Activated CD8-positive, alpha-beta memory T cell treated with anti-CD3 and anti-CD28 coated beads, Interleukin-2, amount 10 ng/mL, durations not matched to agents 7 days and 5 days (primary cell): ENCODE results near the gene SLC30A1. TPM values are rescaled to one million over a fixed set of nuclear protein-coding genes. Genes with fewer than 3 reads are reported as not detected.
A peak's percentile ranks its signal among the peaks of the same experiment; 100 is the strongest.

Source experiments
- ATAC-seq: fragments of 150-1000 bp; cut with Tn5 transposase; one replicate; pipeline ENCODE4 v1.10.0; 2021; ENCODE audit warnings: moderate library complexity
- CTCF ChIA-PET: fragments of 350-600 bp; sonication (Branson Sonifier 250); formaldehyde crosslinking; loops from one replicate; lab custom pipeline; 2021; ENCODE audit warnings: antibody characterized with exemption; lab: Charles Lee
- DNase-seq: peaks from one replicate; pipeline ENCODE4 v3.0.0-alpha.2; 2020
- H3K27ac Mint-ChIP-seq: one replicate; pipeline ENCODE4 v1.8.0; 2021; ENCODE audit warnings: mild to moderate bottlenecking, mixed read lengths
- H3K27me3 Mint-ChIP-seq: one replicate; pipeline ENCODE4 v1.8.0; 2021; ENCODE audit warnings: mixed read lengths
- H3K36me3 Mint-ChIP-seq: one replicate; pipeline ENCODE4 v1.8.0; 2021; ENCODE audit warnings: mild to moderate bottlenecking, mixed read lengths
- H3K4me1 Mint-ChIP-seq: one replicate; pipeline ENCODE4 v1.8.0; 2021; ENCODE audit warnings: mixed read lengths
- H3K4me3 Mint-ChIP-seq: one replicate; pipeline ENCODE4 v1.8.0; 2021; ENCODE audit warnings: mild to moderate bottlenecking, moderate library complexity, mixed read lengths
- H3K9me3 Mint-ChIP-seq: one replicate; pipeline ENCODE4 v1.8.0; 2022; ENCODE audit warnings: low read depth, mixed read lengths
- total RNA-seq, 2 experiments: library from RNA; stranded (reverse); gene quantifications; one replicate each; pipeline ENCODE4 v1.2.3, GENCODE V29; 2021

The SLC30A1 gene
- total RNA-seq, 2 experiments from 2014 or later = 7.9 to 9.3 TPM

DNA sequence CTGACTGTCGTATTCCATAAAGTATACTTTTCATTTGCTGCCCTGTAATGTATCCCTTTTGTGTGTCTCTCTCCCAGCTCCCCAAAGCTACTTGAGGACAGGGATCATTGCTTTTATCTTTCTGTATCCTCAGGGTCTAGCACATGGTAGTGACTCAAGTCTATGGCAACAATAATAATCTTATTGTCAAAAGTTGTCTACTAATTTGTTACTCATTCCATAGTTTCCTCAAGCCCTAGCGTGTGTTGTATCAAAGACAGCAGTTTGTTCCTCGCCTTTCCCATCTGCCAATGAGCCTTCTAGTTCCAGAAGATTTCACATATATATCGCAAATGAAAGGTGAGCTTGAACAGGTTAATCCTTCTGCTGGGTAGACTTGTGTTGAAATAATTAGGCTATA, 9.8 kb upstream of the SLC30A1 start:
- CTCF ChIA-PET = no interaction called here
- Mint-ChIP-seq H3K27ac (no peak overlapping the region), H3K4me1 (no peaks in the 10 kb centered on the region), H3K36me3 (no peaks in the 10 kb centered on the region), H3K4me3 (no peak overlapping the region), H3K27me3 (peaks cover 14% of the 10 kb centered on the region), H3K9me3 (no peaks in the 10 kb centered on the region)
- no peak for ATAC-seq
- DNase-seq = no peak

DNA sequence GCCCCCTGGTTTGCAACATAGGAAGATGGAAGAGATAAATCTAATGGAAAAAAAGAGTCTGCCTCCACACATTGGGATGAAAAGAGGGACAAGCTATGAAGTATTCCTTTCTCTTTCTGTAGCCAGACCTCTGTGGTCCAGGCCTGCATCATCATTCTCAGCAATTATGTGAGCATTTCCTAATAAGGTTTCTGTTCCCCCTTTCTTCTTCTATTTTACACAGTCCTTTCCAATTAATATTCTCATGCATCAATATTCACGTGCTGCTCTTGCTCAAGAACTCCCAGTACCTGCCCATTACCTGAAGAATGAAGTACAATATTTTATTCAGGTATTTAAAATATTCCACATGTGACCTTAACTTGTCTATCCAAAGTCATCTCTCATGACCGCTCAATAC, 8.2 kb upstream of the SLC30A1 start:
- Mint-ChIP-seq H3K9me3 (no peaks in the 10 kb centered on the region), H3K27ac (no peak overlapping the region), H3K36me3 (no peaks in the 10 kb centered on the region), H3K4me3 (no peak overlapping the region), H3K27me3 (peaks cover 9% of the 10 kb centered on the region), H3K4me1 (peaks cover 7% of the 10 kb centered on the region)
- CTCF ChIA-PET = no interaction called here
- ATAC-seq = no peak
- DNase-seq = no peak

- no peak for ATAC-seq
- CTCF ChIA-PET = no interaction called here
- no peaks in the 10 kb centered on the region for H3K36me3 Mint-ChIP-seq
- peaks cover 13% of the 10 kb centered on the region for H3K4me1 Mint-ChIP-seq
- peaks cover 6% of the 10 kb centered on the region for H3K27me3 Mint-ChIP-seq
- no peak overlapping the region for H3K4me3 Mint-ChIP-seq
- H3K27ac Mint-ChIP-seq = no peak overlapping the region
- DNase-seq = no peak
- H3K9me3 Mint-ChIP-seq = no peaks in the 10 kb centered on the region
Observed at GRCh38 chr1:211586538-211586937, 7.6 kb upstream of the SLC30A1 start.

DNA sequence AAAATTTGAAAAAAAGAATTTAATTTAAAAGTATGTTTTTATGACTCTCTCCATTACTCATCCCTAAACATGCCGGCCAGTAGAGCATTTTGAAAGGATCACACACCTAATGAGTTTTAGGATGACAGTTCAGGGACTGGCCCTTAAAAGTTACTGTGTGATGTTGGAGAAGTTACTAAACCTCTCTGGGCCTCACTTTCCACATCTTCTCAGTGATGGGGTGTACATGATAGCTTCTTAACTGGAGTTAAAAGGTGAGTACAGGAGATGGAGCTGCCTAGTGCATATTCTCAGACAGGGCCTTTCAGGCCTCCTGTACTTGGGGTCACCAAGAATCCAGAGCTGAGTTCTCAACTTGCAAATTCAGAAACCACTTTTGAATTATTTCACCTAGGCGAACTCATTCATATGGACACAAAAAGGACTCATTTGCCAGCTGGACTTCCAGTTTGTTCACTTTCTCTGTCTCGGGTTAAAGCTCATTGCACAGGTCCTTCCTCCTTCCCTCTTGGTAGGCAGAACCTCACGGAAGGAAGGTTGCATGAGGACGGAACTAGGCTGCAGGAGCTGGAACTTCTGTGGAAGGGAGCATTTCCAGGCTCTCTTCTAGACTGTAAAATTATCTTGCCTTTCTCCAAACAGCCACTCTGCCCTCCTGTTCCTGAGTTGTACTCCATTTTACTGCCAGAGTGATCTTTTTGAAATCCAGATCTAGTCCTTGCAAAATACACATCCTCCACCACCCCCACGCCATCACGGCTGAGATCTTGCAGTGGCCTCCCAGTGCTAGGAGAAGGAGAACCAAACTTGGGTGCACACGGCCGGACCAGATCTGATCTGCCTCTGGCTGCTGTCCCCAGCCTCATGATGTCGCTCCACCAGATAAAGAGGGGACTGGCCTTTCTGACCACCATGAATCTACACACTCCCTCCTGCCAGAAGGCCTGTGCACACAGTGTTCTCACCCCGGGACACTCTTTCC, 4.3 kb upstream of the SLC30A1 start:
- Mint-ChIP-seq H3K27me3 (no peaks in the 10 kb centered on the region), H3K4me1 (peaks cover 32% of the 10 kb centered on the region), H3K27ac (no peak overlapping the region), H3K36me3 (no peaks in the 10 kb centered on the region), H3K9me3 (no peaks in the 10 kb centered on the region), H3K4me3 (no peak overlapping the region)
- DNase-seq (no peak), ATAC-seq (no peak)
- CTCF ChIA-PET = interaction anchor here (0.9 to 1.2 kb wide), 3 partner anchors 21 to 68 kb away, joined by 3 to 4 read pairs (median 3); no protein-coding TSS in a partner anchor

DNA sequence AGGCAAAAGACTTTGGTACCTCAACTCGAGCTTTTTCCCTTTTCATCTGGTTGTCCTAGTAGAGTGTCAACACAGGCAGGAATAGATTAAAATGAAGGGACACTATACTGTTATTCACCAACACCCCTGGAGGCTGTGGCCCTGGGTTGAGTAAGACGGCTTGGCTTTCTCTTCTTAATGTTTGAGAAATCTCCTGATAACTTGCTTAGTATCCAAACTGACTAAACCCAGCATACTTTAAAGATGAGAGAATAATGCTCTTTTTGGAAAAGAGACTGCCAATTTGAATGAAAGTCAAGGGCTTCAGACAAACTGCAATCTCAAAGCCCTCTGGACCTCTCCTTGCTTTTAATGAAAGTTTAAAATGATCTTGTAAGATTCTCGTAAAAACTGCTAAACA, 2.6 kb upstream of the SLC30A1 start:
- DNase-seq (no peak), ATAC-seq (no peak)
- Mint-ChIP-seq H3K4me1 (peaks cover 41% of the 10 kb centered on the region), H3K9me3 (no peaks in the 10 kb centered on the region), H3K36me3 (no peaks in the 10 kb centered on the region), H3K27ac (peak overlapping the region; percentile 75), H3K27me3 (no peaks in the 10 kb centered on the region), H3K4me3 (no peak overlapping the region)
- CTCF ChIA-PET = interaction anchor here (1.4 to 2.4 kb wide), 3 partner anchors 67 to 74 kb away, joined by 3 to 9 read pairs (median 7); no protein-coding TSS in a partner anchor

DNA sequence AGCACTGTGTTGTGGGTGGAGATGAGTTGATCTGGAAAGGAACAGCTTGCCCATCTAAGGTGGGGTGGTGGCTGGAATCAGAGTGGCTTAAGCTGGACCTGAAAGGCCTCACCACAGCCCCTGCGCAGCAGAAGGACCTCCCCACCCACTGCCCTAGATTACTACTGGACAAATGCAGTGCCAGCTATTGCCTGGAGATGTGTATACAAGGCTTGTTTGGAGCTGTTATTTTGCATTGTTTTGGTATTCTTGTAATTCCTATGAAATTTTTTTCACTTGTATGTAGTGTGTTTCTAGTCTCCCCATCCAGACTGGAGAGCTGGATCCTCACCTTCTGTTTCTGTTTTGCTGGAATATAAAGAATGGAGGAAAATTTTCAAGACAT, 1.3 kb upstream of the SLC30A1 start:
- peaks cover 51% of the 10 kb centered on the region for H3K4me1 Mint-ChIP-seq
- CTCF ChIA-PET = interaction anchor here (1.1 to 3.0 kb wide), 6 partner anchors 45 to 875 kb away, joined by 3 to 12 read pairs (median 6); no protein-coding TSS in a partner anchor
- DNase-seq = no peak
- no peaks in the 10 kb centered on the region for H3K9me3 Mint-ChIP-seq
- peaks cover 10% of the 10 kb centered on the region for H3K36me3 Mint-ChIP-seq
- peak overlapping the region; percentile 68 for H3K27ac Mint-ChIP-seq
- H3K4me3 Mint-ChIP-seq = peak overlapping the region; percentile 71
- no peaks in the 10 kb centered on the region for H3K27me3 Mint-ChIP-seq
- ATAC-seq = no peak

GRCh38 chr1:211579440-211580302, 710 bp upstream of the SLC30A1 start:
- Mint-ChIP-seq H3K9me3 (no peaks in the 10 kb centered on the region), H3K27me3 (no peaks in the 10 kb centered on the region), H3K36me3 (peaks cover 13% of the 10 kb centered on the region), H3K4me1 (peaks cover 55% of the 10 kb centered on the region), H3K4me3 (peak overlapping the region; percentile 73), H3K27ac (peak overlapping the region; percentile 68)
- CTCF ChIA-PET = interaction anchor here (0.8 to 3.0 kb wide), 17 partner anchors 27 to 876 kb away, joined by 3 to 12 read pairs (median 6); partner anchors contain the start of genes DTL and INTS7
- DNase-seq (no peak), ATAC-seq (peak; percentile 57)

GRCh38 chr1:211577819-211578639, 932 bp downstream of the SLC30A1 start:
- peaks cover 21% of the 10 kb centered on the region for H3K36me3 Mint-ChIP-seq
- DNase-seq = peak; percentile 85
- H3K9me3 Mint-ChIP-seq = no peaks in the 10 kb centered on the region
- peak overlapping the region; percentile 90 for H3K27ac Mint-ChIP-seq
- peaks cover 64% of the 10 kb centered on the region for H3K4me1 Mint-ChIP-seq
- CTCF ChIA-PET = interaction anchor here (1.0 to 3.0 kb wide), 14 partner anchors 25 to 457 kb away, joined by 3 to 12 read pairs (median 6); partner anchors contain the start of genes DTL and INTS7
- ATAC-seq = peak; percentile 58
- H3K4me3 Mint-ChIP-seq = peak overlapping the region; percentile 98
- H3K27me3 Mint-ChIP-seq = no peaks in the 10 kb centered on the region

DNA sequence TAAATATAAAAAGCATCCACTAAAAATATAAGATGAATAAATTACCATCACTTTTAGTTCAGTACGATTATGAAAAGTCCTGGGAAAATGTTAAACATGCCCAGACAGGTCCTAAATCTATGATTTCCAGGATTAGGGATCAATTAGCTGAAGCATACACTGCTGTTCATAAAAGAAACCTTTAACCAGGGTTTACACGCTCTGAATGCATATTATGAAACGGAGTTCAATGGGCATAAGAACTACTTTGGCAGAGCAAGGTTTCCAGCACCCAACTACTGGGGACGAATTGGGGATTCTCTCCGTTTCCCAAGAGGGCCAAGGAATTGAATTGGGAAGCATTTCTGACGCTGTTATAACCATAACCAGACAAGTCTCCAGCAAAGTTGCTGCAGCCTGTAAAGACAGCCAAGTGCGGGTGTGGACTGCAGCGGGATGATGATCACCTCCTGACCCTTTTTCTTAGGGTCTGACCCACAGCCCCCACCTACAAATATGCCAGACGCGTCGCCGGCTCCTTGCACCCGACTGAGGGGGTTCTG, 1.6 kb downstream of the SLC30A1 start:
- CTCF ChIA-PET = interaction anchor here (0.7 to 1.4 kb wide), 5 partner anchors 26 to 80 kb away, joined by 3 to 6 read pairs (median 3); no protein-coding TSS in a partner anchor
- peak overlapping the region; percentile 90 for H3K27ac Mint-ChIP-seq
- H3K36me3 Mint-ChIP-seq = peaks cover 21% of the 10 kb centered on the region
- peak overlapping the region; percentile 98 for H3K4me3 Mint-ChIP-seq
- no peaks in the 10 kb centered on the region for H3K27me3 Mint-ChIP-seq
- no peak for ATAC-seq
- H3K9me3 Mint-ChIP-seq = no peaks in the 10 kb centered on the region
- H3K4me1 Mint-ChIP-seq = peaks cover 65% of the 10 kb centered on the region
- DNase-seq = no peak

DNA sequence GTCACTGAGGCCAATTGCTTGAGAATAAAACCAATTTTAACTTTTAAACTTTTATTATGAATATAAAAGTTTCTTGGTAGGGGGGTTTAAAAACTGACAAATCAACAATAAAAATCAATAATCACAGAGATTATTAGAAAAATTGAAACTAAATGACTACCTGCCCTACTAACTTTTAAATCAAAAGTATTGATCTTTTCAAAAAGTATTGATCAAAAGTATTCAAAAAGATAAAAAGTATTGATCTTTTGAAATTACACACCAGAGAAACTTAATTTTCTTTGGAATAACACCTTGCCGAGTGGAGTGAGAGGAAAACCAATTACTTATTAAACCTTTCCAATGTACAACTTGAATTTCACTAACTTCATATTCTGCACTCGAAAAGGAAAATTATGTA, 2.2 kb downstream of the SLC30A1 start:
- Mint-ChIP-seq H3K27ac (no peak overlapping the region), H3K36me3 (peaks cover 25% of the 10 kb centered on the region), H3K4me3 (peak overlapping the region; percentile 98), H3K9me3 (no peaks in the 10 kb centered on the region), H3K27me3 (no peaks in the 10 kb centered on the region), H3K4me1 (peaks cover 61% of the 10 kb centered on the region)
- no peak for DNase-seq
- ATAC-seq = no peak
- CTCF ChIA-PET = interaction anchor here (0.7 to 1.4 kb wide), 5 partner anchors 26 to 81 kb away, joined by 3 to 6 read pairs (median 3); no protein-coding TSS in a partner anchor

DNA sequence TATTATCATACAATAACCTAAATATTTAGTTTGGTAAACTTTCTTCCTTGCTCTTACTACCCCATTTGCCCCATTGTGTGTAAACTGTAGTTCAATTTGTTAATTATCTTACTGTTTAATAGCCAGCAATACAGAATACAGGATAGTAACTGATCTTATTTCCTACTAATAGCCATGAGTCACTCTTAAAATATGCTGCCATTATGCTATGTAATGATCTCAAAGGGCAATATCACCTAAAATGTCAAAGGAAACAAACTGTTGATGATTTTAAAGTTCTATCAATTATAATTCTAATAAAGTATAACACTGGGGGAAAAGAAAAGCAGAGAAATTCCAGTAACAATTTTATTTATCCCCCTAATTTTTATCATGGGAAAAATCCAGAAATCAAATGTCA, 4.3 kb downstream of the SLC30A1 start:
- H3K27ac Mint-ChIP-seq = no peak overlapping the region
- CTCF ChIA-PET = interaction anchor here (1.6 kb wide), 1 partner anchor 50 kb away, joined by 4 read pairs; no protein-coding TSS in a partner anchor
- DNase-seq = no peak
- no peaks in the 10 kb centered on the region for H3K27me3 Mint-ChIP-seq
- no peak for ATAC-seq
- no peaks in the 10 kb centered on the region for H3K9me3 Mint-ChIP-seq
- H3K36me3 Mint-ChIP-seq = peaks cover 27% of the 10 kb centered on the region
- peaks cover 42% of the 10 kb centered on the region for H3K4me1 Mint-ChIP-seq
- no peak overlapping the region for H3K4me3 Mint-ChIP-seq

- CTCF ChIA-PET = no interaction called here
- no peaks in the 10 kb centered on the region for H3K27me3 Mint-ChIP-seq
- no peak overlapping the region for H3K27ac Mint-ChIP-seq
- H3K4me1 Mint-ChIP-seq = peaks cover 43% of the 10 kb centered on the region
- no peak for DNase-seq
- H3K9me3 Mint-ChIP-seq = no peaks in the 10 kb centered on the region
- H3K36me3 Mint-ChIP-seq = peaks cover 27% of the 10 kb centered on the region
- no peak overlapping the region for H3K4me3 Mint-ChIP-seq
- ATAC-seq = no peak
Observed at GRCh38 chr1:211571998-211572397, 7.0 kb downstream of the SLC30A1 start.
